HG02759 (cell line): ENCODE results near the gene IQCC.

Source experiments
- ATAC-seq: cut with Tn5 transposase; IDR thresholded peaks from one replicate; pipeline ENCODE4 v1.9.1; 2021; ENCODE audit warnings: mild to moderate bottlenecking, moderate library complexity; ENCODE audit not compliant: unreplicated experiment

The IQCC gene

GRCh38 chr1:32195531-32195930 is 9.9 kb upstream of the IQCC start:
- ATAC-seq, result no peak

GRCh38 chr1:32195972-32196823 is 9.3 kb upstream of the IQCC start:
- ATAC-seq, result no peak

- ATAC-seq, result no peak
These were observed 8.4 kb upstream of the IQCC start for GRCh38 chr1:32197074-32197473.

- no peak for ATAC-seq
These were observed 7.6 kb upstream of the IQCC start for GRCh38 chr1:32197837-32198236.

- ATAC-seq, result no peak
These were observed 7.0 kb upstream of the IQCC start for GRCh38 chr1:32198237-32199042.

- ATAC-seq, result no peak
These were observed 6.3 kb upstream of the IQCC start for GRCh38 chr1:32199043-32199716.

- ATAC-seq, result no peak
These were observed 5.8 kb upstream of the IQCC start for GRCh38 chr1:32199717-32200072.

- ATAC-seq, result peak; percentile 31
These were observed 5.1 kb upstream of the IQCC start, which contains the start of gene CCDC28B for GRCh38 chr1:32200226-32201010. Gene CCDC28B, plus strand, starts transcription at chr1:32200595. Its CDS starts 1,341 bp downstream, at chr1:32201936.

GRCh38 chr1:32201011-32201855 is 4.2 kb upstream of the IQCC start:
- ATAC-seq, result peak; percentile 43

GRCh38 chr1:32204943-32205361 is 519 bp upstream of the IQCC start:
- no peak for ATAC-seq

- ATAC-seq, result no peak
These were observed 3.0 kb downstream of the IQCC start for GRCh38 chr1:32208469-32208868.

GRCh38 chr1:32208891-32209328 is 3.4 kb downstream of the IQCC start, which contains the start of gene DCDC2B:
Gene DCDC2B, plus strand, starts transcription at chr1:32209089. Its CDS starts 5 bp downstream, at chr1:32209094.
- ATAC-seq, result no peak

GRCh38 chr1:32215629-32216480 is 10.4 kb downstream of the IQCC start:
- peak; percentile 39 for ATAC-seq

GRCh38 chr1:32216566-32216965 is 11.1 kb downstream of the IQCC start:
- ATAC-seq, result no peak

- ATAC-seq, result no peak
These were observed 13.6 kb downstream of the IQCC start for GRCh38 chr1:32219022-32219421.

- no peak for ATAC-seq
These were observed 15.5 kb downstream of the IQCC start for GRCh38 chr1:32220746-32221580.

GRCh38 chr1:32221581-32221979 is 16.1 kb downstream of the IQCC start:
- ATAC-seq, result no peak
